Mesendoderm (in vitro differentiated cells): ENCODE results near the gene ANP32D. TPM values are rescaled to one million over a fixed set of nuclear protein-coding genes. Genes with fewer than 3 reads are reported as not detected.
"Not testable (repeated sequence)": the region's sequence is repeated elsewhere in the genome, so short reads cannot be mapped to it uniquely, and the experiment has no call there.

Source experiments
- DNase-seq: peaks from one replicate; pipeline ENCODE4 v3.0.0; 2013
- H2AK5ac ChIP-seq: 2 replicates; pipeline ENCODE4 v1.6.1; 2013; ENCODE audit warnings: low read length, inconsistent platforms
- H2BK120ac ChIP-seq: 2 replicates; pipeline ENCODE4 v1.6.1; 2013; ENCODE audit warnings: low read depth, mild to moderate bottlenecking, low read length, moderate library complexity, mixed read lengths
- H2BK15ac ChIP-seq: replicated peaks from 2 replicates; pipeline ENCODE4 v1.6.1; 2013; ENCODE audit warnings: low read depth, mild to moderate bottlenecking, moderate library complexity
- H2BK5ac ChIP-seq: 2 replicates; pipeline ENCODE4 v1.6.1; 2013; ENCODE audit warnings: low read length, inconsistent platforms
- H3K18ac ChIP-seq: 2 replicates; pipeline ENCODE4 v1.6.1; 2013; ENCODE audit warnings: mild to moderate bottlenecking, low read length, mixed read lengths
- H3K23ac ChIP-seq: one replicate; pipeline ENCODE4 v1.6.1; 2013; ENCODE audit warnings: low read length
- H3K27ac ChIP-seq: 2 replicates; pipeline ENCODE4 v1.5.1; 2013; ENCODE audit warnings: low read depth, mild to moderate bottlenecking, inconsistent platforms, low read length, moderate library complexity
- H3K27me3 ChIP-seq: 2 replicates; pipeline ENCODE4 v1.6.1; 2013; ENCODE audit warnings: low read length, control low read depth, mild to moderate bottlenecking, inconsistent platforms; ENCODE audit not compliant: insufficient read depth, poor library complexity
- H3K36me3 ChIP-seq: 2 replicates; pipeline ENCODE4 v1.6.1; 2013; ENCODE audit warnings: low read length, inconsistent platforms; ENCODE audit not compliant: control insufficient read depth, insufficient read depth
- H3K4ac ChIP-seq: one replicate; pipeline ENCODE4 v1.6.1; 2013; ENCODE audit warnings: low read depth, mild to moderate bottlenecking, low read length, moderate library complexity
- H3K4me1 ChIP-seq: 2 replicates; pipeline ENCODE4 v1.6.1; 2013; ENCODE audit warnings: low read depth, low read length, inconsistent platforms; ENCODE audit not compliant: control insufficient read depth
- H3K4me2 ChIP-seq: 2 replicates; pipeline ENCODE4 v1.6.1; 2013; ENCODE audit warnings: low read length
- H3K4me3 ChIP-seq: 2 replicates; pipeline ENCODE4 v1.5.1; 2013; ENCODE audit warnings: mild to moderate bottlenecking, low read length
- H3K56ac ChIP-seq: one replicate; pipeline ENCODE4 v1.6.1; 2013; ENCODE audit warnings: low read length
- H3K79me1 ChIP-seq: 2 replicates; pipeline ENCODE4 v1.6.1; 2013; ENCODE audit warnings: low read length, inconsistent platforms
- H3K79me2 ChIP-seq: 2 replicates; pipeline ENCODE4 v1.6.1; 2013; ENCODE audit warnings: mild to moderate bottlenecking, low read length; ENCODE audit not compliant: control insufficient read depth, insufficient read depth
- H3K9ac ChIP-seq: 2 replicates; pipeline ENCODE4 v1.6.1; 2013; ENCODE audit warnings: low read length, inconsistent platforms
- H4K5ac ChIP-seq: one replicate; pipeline ENCODE4 v1.6.1; 2013; ENCODE audit warnings: low read length
- H4K8ac ChIP-seq: one replicate; pipeline ENCODE4 v1.6.1; 2013; ENCODE audit warnings: low read depth, mild to moderate bottlenecking, control low read depth, low read length, moderate library complexity
- WGBS: extraction: QIAGEN DNeasy Blood & Tissue Kit; methylation state at CpG from one replicate; pipeline ENCODE4 v1.1.7; 2013; ENCODE audit warnings: low lambda C conversion rate, missing lambda C conversion rate; ENCODE audit not compliant: insufficient coverage; ENCODE audit errors: extremely low coverage; 5-methylcytosine and 5-hydroxymethylcytosine counted together
- polyA plus RNA-seq, 2 experiments: library from polyadenylated mRNA; stranded (reverse); fragments of 200-250 nt; gene quantifications; one replicate each; pipeline ENCODE4 v1.2.3, GENCODE V29; 2013

The ANP32D gene
- not detected for polyA plus RNA-seq (2013, experiment 1 of 2)
- not detected for polyA plus RNA-seq (2013, experiment 2 of 2)

GRCh38 chr12:48472259-48472658 lies at the start of gene ANP32D:
ANP32D (plus strand) TSS chr12:48472559; CDS start chr12:48472665, 106 bp downstream.
- no peak within 1 kb of the TSS for H2AK5ac ChIP-seq
- H3K36me3 ChIP-seq: no peaks in the 10 kb centered on the region
- H3K79me1 ChIP-seq: no peaks in the 10 kb centered on the region
- H3K4me1 ChIP-seq: no peaks in the 10 kb centered on the region
- no peak within 1 kb of the TSS for H3K4ac ChIP-seq
- no peak within 1 kb of the TSS for H3K56ac ChIP-seq
- H3K79me2 ChIP-seq: no peaks in the 10 kb centered on the region
- H3K27ac ChIP-seq: no peak within 1 kb of the TSS
- no peak within 1 kb of the TSS for H3K18ac ChIP-seq
- H3K27me3 ChIP-seq: no peaks in the 10 kb centered on the region
- 100% methylated on average over 3 of the region's 7 CpGs for WGBS
- DNase-seq: no peak
- H4K5ac ChIP-seq: no peak within 1 kb of the TSS
- no peak within 1 kb of the TSS for H3K23ac ChIP-seq
- no peak within 1 kb of the TSS for H2BK5ac ChIP-seq
- no peak within 1 kb of the TSS for H3K9ac ChIP-seq
- H2BK15ac ChIP-seq: no peak within 1 kb of the TSS
- no peak within 1 kb of the TSS for H4K8ac ChIP-seq
- no peak within 1 kb of the TSS for H2BK120ac ChIP-seq
- no peak within 1 kb of the TSS for H3K4me2 ChIP-seq
- H3K4me3 ChIP-seq: no peak within 1 kb of the TSS

- no peak overlapping the region for H3K23ac ChIP-seq
- no peak overlapping the region for H4K8ac ChIP-seq
- no peak overlapping the region for H2BK120ac ChIP-seq
- H3K4me3 ChIP-seq: no peak overlapping the region
- no peak overlapping the region for H3K27ac ChIP-seq
- no peaks in the 10 kb centered on the region for H3K79me2 ChIP-seq
- no peak for DNase-seq
- H3K79me1 ChIP-seq: no peaks in the 10 kb centered on the region
- H2AK5ac ChIP-seq: no peak overlapping the region
- no peak overlapping the region for H4K5ac ChIP-seq
- H2BK15ac ChIP-seq: no peak overlapping the region
- H3K56ac ChIP-seq: no peak overlapping the region
- no peak overlapping the region for H3K4ac ChIP-seq
- H2BK5ac ChIP-seq: no peak overlapping the region
- no peaks in the 10 kb centered on the region for H3K36me3 ChIP-seq
- no peak overlapping the region for H3K18ac ChIP-seq
- no peaks in the 10 kb centered on the region for H3K4me1 ChIP-seq
- H3K27me3 ChIP-seq: no peaks in the 10 kb centered on the region
- no peak overlapping the region for H3K4me2 ChIP-seq
- no peak overlapping the region for H3K9ac ChIP-seq
- no CpG with 5 or more reads among the region's 3 CpGs for WGBS
These were observed 49.2 kb upstream of the ANP32D start for GRCh38 chr12:48423171-48423570.

- Histone ChIP-seq H3K27ac (no peak overlapping the region), H2BK120ac (no peak overlapping the region), H3K27me3 (no peaks in the 10 kb centered on the region), H3K79me2 (no peaks in the 10 kb centered on the region), H2AK5ac (no peak overlapping the region), H3K79me1 (no peaks in the 10 kb centered on the region), H3K4me1 (no peaks in the 10 kb centered on the region), H3K18ac (no peak overlapping the region), H3K4me3 (no peak overlapping the region), H4K8ac (no peak overlapping the region), H3K4ac (no peak overlapping the region), H2BK15ac (no peak overlapping the region), H2BK5ac (no peak overlapping the region), H3K4me2 (no peak overlapping the region), H3K9ac (no peak overlapping the region), H3K56ac (no peak overlapping the region), H3K23ac (no peak overlapping the region), H4K5ac (no peak overlapping the region), H3K36me3 (no peaks in the 10 kb centered on the region)
- no peak for DNase-seq
- no CpG with 5 or more reads among the region's 1 CpG for WGBS
These were observed 47.7 kb upstream of the ANP32D start for GRCh38 chr12:48424644-48425043.

GRCh38 chr12:48434016-48434415 lies 38.3 kb upstream of the ANP32D start:
- WGBS: no CpG with 5 or more reads among the region's 10 CpGs
- H3K4me2 ChIP-seq, H2BK5ac ChIP-seq, H2BK120ac ChIP-seq, H3K79me2 ChIP-seq, H3K4ac ChIP-seq, H3K18ac ChIP-seq, H3K9ac ChIP-seq, H3K79me1 ChIP-seq, H3K56ac ChIP-seq, DNase-seq, H3K27ac ChIP-seq, H4K8ac ChIP-seq, H3K23ac ChIP-seq, H2AK5ac ChIP-seq, H3K27me3 ChIP-seq, H3K4me3 ChIP-seq, H2BK15ac ChIP-seq, H3K4me1 ChIP-seq, H3K36me3 ChIP-seq, H4K5ac ChIP-seq: not testable (repeated sequence)

GRCh38 chr12:48441069-48441468 lies 31.3 kb upstream of the ANP32D start:
- Histone ChIP-seq H3K27me3 (no peaks in the 10 kb centered on the region), H3K27ac (no peak overlapping the region), H3K18ac (no peak overlapping the region), H3K23ac (no peak overlapping the region), H2BK5ac (no peak overlapping the region), H2AK5ac (no peak overlapping the region), H3K79me1 (no peaks in the 10 kb centered on the region), H4K8ac (no peak overlapping the region), H3K4me3 (no peak overlapping the region), H3K4me1 (no peaks in the 10 kb centered on the region), H4K5ac (no peak overlapping the region), H3K4ac (no peak overlapping the region), H3K79me2 (no peaks in the 10 kb centered on the region), H3K36me3 (no peaks in the 10 kb centered on the region), H3K56ac (no peak overlapping the region), H2BK15ac (no peak overlapping the region), H3K9ac (no peak overlapping the region), H2BK120ac (no peak overlapping the region), H3K4me2 (no peak overlapping the region)
- WGBS: no CpG with 5 or more reads among the region's 7 CpGs
- no peak for DNase-seq

- no peak overlapping the region for H3K4ac ChIP-seq
- H3K4me1 ChIP-seq: no peaks in the 10 kb centered on the region
- no peak overlapping the region for H3K18ac ChIP-seq
- no peak overlapping the region for H3K4me2 ChIP-seq
- no peak overlapping the region for H2BK120ac ChIP-seq
- no peak overlapping the region for H2BK15ac ChIP-seq
- H3K56ac ChIP-seq: no peak overlapping the region
- H3K4me3 ChIP-seq: no peak overlapping the region
- no peak overlapping the region for H3K9ac ChIP-seq
- DNase-seq: peak; percentile 36
- H3K27me3 ChIP-seq: no peaks in the 10 kb centered on the region
- H4K5ac ChIP-seq: no peak overlapping the region
- no peak overlapping the region for H3K23ac ChIP-seq
- H2BK5ac ChIP-seq: no peak overlapping the region
- H3K79me1 ChIP-seq: no peaks in the 10 kb centered on the region
- no CpG with 5 or more reads among the region's 3 CpGs for WGBS
- H3K36me3 ChIP-seq: no peaks in the 10 kb centered on the region
- H3K27ac ChIP-seq: no peak overlapping the region
- no peak overlapping the region for H4K8ac ChIP-seq
- no peaks in the 10 kb centered on the region for H3K79me2 ChIP-seq
- no peak overlapping the region for H2AK5ac ChIP-seq
These were observed 30.0 kb upstream of the ANP32D start for GRCh38 chr12:48442179-48442847.
